ENCODE results near the gene USE1. TPM values are rescaled to one million over a fixed set of nuclear protein-coding genes. Genes with fewer than 3 reads are reported as not detected.

USE1 gene
- total and polyA plus RNA-seq, 9 of the 15 experiments (the other 6 are each of a cell fraction or from before 2014, with no cell fraction given), result 17.3 to 52.4 (median 34.0) TPM

GRCh38 chr19:17256130-17256529 is 41.0 kb downstream of the USE1 start:
- no peaks in the 10 kb centered on the region for H3K9me1 ChIP-seq (ENCODE audit: control insufficient read depth, insufficient read depth, low read length)
- ATAC-seq, result no peak
- 37% methylated on average over 3 of the region's 3 CpGs for WGBS (ENCODE audit: insufficient coverage, low coverage, missing lambda C conversion rate)
- H3K9ac ChIP-seq (ENCODE audit: insufficient read depth in 1 of 2, low read depth in 2 of 2, low read length in 2 of 2), result no peak overlapping the region
- no peaks in the 10 kb centered on the region for H3K36me3 ChIP-seq (ENCODE audit: control insufficient read depth, insufficient read depth, low read length)
- BruUV-seq (replicated peaks), result no TSS peak
- no peak overlapping the region for H3K4me2 ChIP-seq (ENCODE audit: insufficient read depth, low read length)
- ChIA-PET POLR2A (interaction anchor here (1.5 to 2.0 kb wide), 3 partner anchors 11 to 53 kb away, joined by 4 to 9 read pairs (median 6); partner anchors contain the start of genes BABAM1 and DDA1), CTCF (ENCODE audit: low intra/inter-chr PET ratio) (no interaction called here)
- no peaks in the 10 kb centered on the region for H4K20me1 ChIP-seq (replicated peaks; ENCODE audit: control insufficient read depth, insufficient read depth, low read length)
- in situ Hi-C loops (cut with MboI), result no loop called here
- H3K9me3 ChIP-seq (replicated peaks; ENCODE audit: control insufficient read depth, insufficient read depth, low read depth, low read length), result no peaks in the 10 kb centered on the region
- intact Hi-C loops (cut with micrococcal nuclease), result no loop called here
- no peaks in the 10 kb centered on the region for H3K27me3 ChIP-seq (ENCODE audit: control insufficient read depth in 2 of 2, insufficient read depth in 2 of 2, low read length in 2 of 2)
- FAIRE-seq, result no peak
- no peak overlapping the region for H3K27ac ChIP-seq (ENCODE audit: extremely low read depth, low read depth, low read length)
- H3K4me3 ChIP-seq, result no peak overlapping the region
- no peak for DNase-seq (ENCODE audit: extremely low read depth in 1 of 4, low spot score in 3 of 4)
- no peaks in the 10 kb centered on the region for H3K79me2 ChIP-seq (ENCODE audit: control insufficient read depth, insufficient read depth, low read length)
- no peak overlapping the region for H2AFZ ChIP-seq (ENCODE audit: low read depth, low read length)
- peaks cover 0 to 12% of the 10 kb centered on the region in 2 experiments; a peak in 3 of 5 replicates for H3K4me1 ChIP-seq (replicated peaks in 1 of 2; ENCODE audit: control insufficient read depth in 2 of 2, insufficient read depth in 2 of 2, low read length in 2 of 2)
- TF ChIP-seq IFI16 (CRISPR knock-in tag; IDR thresholded peaks at IDR 0.05) (no peak), NR3C1 (CRISPR knock-in tag; IDR thresholded peaks at IDR 0.05) (no peak), BRD9 (IDR thresholded peaks at IDR 0.05; ENCODE audit: low read depth, partially characterized antibody) (no peak), EP300 (IDR thresholded peaks at IDR 0.05; ENCODE audit: low read length) (no peak), KAT8 (IDR thresholded peaks at IDR 0.05; ENCODE audit: low read depth) (no peak), CBFB (CRISPR knock-in tag; IDR thresholded peaks at IDR 0.05) (no peak), TARDBP (IDR thresholded peaks at IDR 0.05) (no peak), NBN (IDR thresholded peaks at IDR 0.05; ENCODE audit: low read depth) (no peak), SRF (CRISPR knock-in tag; IDR thresholded peaks at IDR 0.05) (no peak), TRIM25 (IDR thresholded peaks at IDR 0.05; ENCODE audit: borderline replicate concordance) (no peak), ZNF551 (CRISPR knock-in tag; IDR thresholded peaks at IDR 0.05) (no peak), STAG1 (CRISPR knock-in tag; IDR thresholded peaks at IDR 0.05; ENCODE audit: borderline replicate concordance) (no peak), NFIX (CRISPR knock-in tag; IDR thresholded peaks at IDR 0.05; ENCODE audit: low read depth) (no peak), ZNF316 (IDR thresholded peaks at IDR 0.05) (no peak), SIN3A (IDR thresholded peaks at IDR 0.05; ENCODE audit: borderline replicate concordance in 2 of 2, control insufficient read depth in 1 of 2, low read depth in 2 of 2, low read length in 2 of 2) (no peak), ZNF174 (CRISPR knock-in tag; IDR thresholded peaks at IDR 0.05) (no peak)
- TF ChIP-seq, protein P1, sequence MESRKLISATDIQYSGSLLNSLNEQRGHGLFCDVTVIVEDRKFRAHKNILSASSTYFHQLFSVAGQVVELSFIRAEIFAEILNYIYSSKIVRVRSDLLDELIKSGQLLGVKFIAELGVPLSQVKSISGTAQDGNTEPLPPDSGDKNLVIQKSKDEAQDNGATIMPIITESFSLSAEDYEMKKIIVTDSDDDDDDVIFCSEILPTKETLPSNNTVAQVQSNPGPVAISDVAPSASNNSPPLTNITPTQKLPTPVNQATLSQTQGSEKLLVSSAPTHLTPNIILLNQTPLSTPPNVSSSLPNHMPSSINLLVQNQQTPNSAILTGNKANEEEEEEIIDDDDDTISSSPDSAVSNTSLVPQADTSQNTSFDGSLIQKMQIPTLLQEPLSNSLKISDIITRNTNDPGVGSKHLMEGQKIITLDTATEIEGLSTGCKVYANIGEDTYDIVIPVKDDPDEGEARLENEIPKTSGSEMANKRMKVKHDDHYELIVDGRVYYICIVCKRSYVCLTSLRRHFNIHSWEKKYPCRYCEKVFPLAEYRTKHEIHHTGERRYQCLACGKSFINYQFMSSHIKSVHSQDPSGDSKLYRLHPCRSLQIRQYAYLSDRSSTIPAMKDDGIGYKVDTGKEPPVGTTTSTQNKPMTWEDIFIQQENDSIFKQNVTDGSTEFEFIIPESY (CRISPR knock-in tag; IDR thresholded peaks at IDR 0.05), result no peak
- TF ChIP-seq, protein P2, sequence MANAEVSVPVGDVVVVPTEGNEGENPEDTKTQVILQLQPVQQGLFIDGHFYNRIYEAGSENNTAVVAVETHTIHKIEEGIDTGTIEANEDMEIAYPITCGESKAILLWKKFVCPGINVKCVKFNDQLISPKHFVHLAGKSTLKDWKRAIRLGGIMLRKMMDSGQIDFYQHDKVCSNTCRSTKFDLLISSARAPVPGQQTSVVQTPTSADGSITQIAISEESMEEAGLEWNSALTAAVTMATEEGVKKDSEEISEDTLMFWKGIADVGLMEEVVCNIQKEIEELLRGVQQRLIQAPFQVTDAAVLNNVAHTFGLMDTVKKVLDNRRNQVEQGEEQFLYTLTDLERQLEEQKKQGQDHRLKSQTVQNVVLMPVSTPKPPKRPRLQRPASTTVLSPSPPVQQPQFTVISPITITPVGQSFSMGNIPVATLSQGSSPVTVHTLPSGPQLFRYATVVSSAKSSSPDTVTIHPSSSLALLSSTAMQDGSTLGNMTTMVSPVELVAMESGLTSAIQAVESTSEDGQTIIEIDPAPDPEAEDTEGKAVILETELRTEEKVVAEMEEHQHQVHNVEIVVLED (CRISPR knock-in tag; IDR thresholded peaks at IDR 0.05), result no peak

Measured in K562 (cell line).